HepG2 (cell line): ENCODE data around the gene FGF18. TPM values are rescaled to one million over a fixed set of nuclear protein-coding genes. Genes with fewer than 3 reads are reported as not detected.

Experiments used
- ATAC-seq: fragments of 200-7000 bp; cut with Tn5 transposase; 3 replicates; pipeline ENCODE4 v1.9.1; 2020; ENCODE audit warnings: mild to moderate bottlenecking, moderate library complexity
- BruUV-seq: library from RNA; stranded (reverse); fragments of 400-500 nt; replicated peaks from 2 replicates; lab custom pipeline; 2021; lab: Mats Ljungman, UMichigan
- CTCF ChIA-PET: fragments of 300-600 bp; formaldehyde crosslinking; extraction: SDS; loops from one replicate; lab custom pipeline; 2021; ENCODE audit warnings: low total read pairs, inconsistent platforms, low intra/inter-chr PET ratio; lab: Yijun Ruan, JAX
- POLR2A ChIA-PET: fragments of 350-600 bp; sonication (Branson Sonifier 250); formaldehyde crosslinking; loops from one replicate; lab custom pipeline; 2020; ENCODE audit warnings: antibody characterized with exemption, inconsistent platforms; lab: Yijun Ruan, JAX
- DNase-seq: peaks from one replicate; pipeline ENCODE4 v3.0.0-alpha.2; 2015; ENCODE audit warnings: low spot score
- FAIRE-seq: peaks from 3 replicates; lab custom pipeline; 2011; peaks lifted over from hg19 to GRCh38; lab: Jason Lieb, UNC
- H2AFZ ChIP-seq: one replicate; pipeline ENCODE4 v1.6.1; 2011; ENCODE audit warnings: low read length, inconsistent platforms
- H3K27ac ChIP-seq: fragments of 300-600 bp; 3 replicates; pipeline ENCODE4 v1.8.0; 2011; ENCODE audit warnings: mixed run types, mild to moderate bottlenecking, mixed read lengths, low read length, inconsistent platforms; ENCODE audit not compliant: insufficient read depth; ENCODE audit errors: extremely low read length
- H3K27me3 ChIP-seq, 2 experiments: fragments of 200-600 bp in 1 of 2; 2 replicates in 1 of 2; 3 replicates in 1 of 2; pipeline versions ENCODE4 v1.6.0 to v1.8.0; 2011; ENCODE audit warnings: low read length in 2 of 2, mild to moderate bottlenecking in 2 of 2, moderate library complexity in 2 of 2, inconsistent platforms in 1 of 2; ENCODE audit not compliant: insufficient read depth in 2 of 2, control insufficient read depth in 1 of 2
- H3K36me3 ChIP-seq, 2 experiments: fragments of 200-600 bp in 1 of 2; replicated peaks in 1 of 2; 2 replicates in 1 of 2; 3 replicates in 1 of 2; pipeline versions ENCODE4 v1.5.1 to v1.8.0; 2011; ENCODE audit warnings: low read length in 2 of 2, inconsistent platforms in 1 of 2; ENCODE audit not compliant: insufficient read depth in 2 of 2, control insufficient read depth in 1 of 2
- H3K4me1 ChIP-seq: 2 replicates; pipeline ENCODE4 v1.5.1; 2012; ENCODE audit warnings: low read length, inconsistent platforms; ENCODE audit not compliant: insufficient read depth
- H3K4me2 ChIP-seq: 2 replicates; pipeline ENCODE4 v1.6.0; 2011; ENCODE audit warnings: low read depth, low read length, inconsistent platforms
- H3K4me3 ChIP-seq, 3 experiments: fragments of 200-600 bp in 1 of 3; sonication (generic), shearing (Covaris generic) in 1 of 3; replicated peaks in 1 of 3; 2 replicates each; pipeline ENCODE4 v1.5.1; 2011 to 2016; ENCODE audit warnings: low read length in 3 of 3, inconsistent platforms in 2 of 3, low read depth in 2 of 3, mild to moderate bottlenecking in 2 of 3, control low read depth in 1 of 3, mixed read lengths in 1 of 3; ENCODE audit not compliant: insufficient read depth in 1 of 3
- H3K79me2 ChIP-seq: one replicate; pipeline ENCODE4 v1.6.1; 2011; ENCODE audit warnings: low read length, inconsistent platforms; ENCODE audit not compliant: insufficient read depth
- H3K9ac ChIP-seq: 2 replicates; pipeline ENCODE4 v1.6.0; 2011; ENCODE audit warnings: mild to moderate bottlenecking, low read depth, low read length, inconsistent platforms; ENCODE audit not compliant: insufficient read depth
- H3K9me3 ChIP-seq: 2 replicates; pipeline ENCODE4 v1.5.1; 2012; ENCODE audit warnings: mild to moderate bottlenecking, low read length
- H4K20me1 ChIP-seq: 2 replicates; pipeline ENCODE4 v1.6.0; 2011; ENCODE audit warnings: inconsistent platforms, mild to moderate bottlenecking, low read length, moderate library complexity; ENCODE audit not compliant: insufficient read depth
- ARNT2 ChIP-seq: sonication (generic); formaldehyde crosslinking; IDR thresholded peaks from 2 replicates; pipeline ENCODE4 v1.8.0; 2022; ENCODE audit warnings: mild to moderate bottlenecking, low read depth, missing genetic modification reagents, moderate library complexity
- DPF2 ChIP-seq: sonication (generic); formaldehyde crosslinking; IDR thresholded peaks from 2 replicates; pipeline ENCODE4 v1.4.0; 2020; ENCODE audit warnings: mild to moderate bottlenecking, low read depth, missing genetic modification reagents, borderline replicate concordance
- GTF3A ChIP-seq: sonication (generic); formaldehyde crosslinking; conservative IDR thresholded peaks from 2 replicates; pipeline ENCODE4 v1.4.0; 2020; ENCODE audit warnings: mild to moderate bottlenecking, missing genetic modification reagents
- HMG20B ChIP-seq: conservative IDR thresholded peaks from 2 replicates; pipeline ENCODE4 v1.6.1; 2016; ENCODE audit warnings: missing genetic modification reagents, missing compliant biosample characterization
- HOXA7 ChIP-seq: sonication (generic); formaldehyde crosslinking; IDR thresholded peaks from 2 replicates; pipeline ENCODE4 v1.8.1; 2022; ENCODE audit warnings: mild to moderate bottlenecking, missing genetic modification reagents, moderate library complexity
- SNAI1 ChIP-seq: sonication (generic); formaldehyde crosslinking; IDR thresholded peaks from 2 replicates; pipeline ENCODE4 v1.5.0; 2020; ENCODE audit warnings: mild to moderate bottlenecking, missing genetic modification reagents, borderline replicate concordance
- STAT5B ChIP-seq: sonication (generic); formaldehyde crosslinking; IDR thresholded peaks from 2 replicates; pipeline ENCODE4 v1.4.0; 2020; ENCODE audit warnings: missing genetic modification reagents
- TFAP4 ChIP-seq: sonication (generic); IDR thresholded peaks from 2 replicates; pipeline ENCODE4 v1.6.1; 2016; ENCODE audit warnings: low read depth, borderline replicate concordance
- YEATS4 ChIP-seq: sonication (generic); formaldehyde crosslinking; IDR thresholded peaks from 2 replicates; pipeline ENCODE4 v1.4.0; 2020; ENCODE audit warnings: missing genetic modification reagents, borderline replicate concordance
- ZBTB3 ChIP-seq: sonication (generic); formaldehyde crosslinking; IDR thresholded peaks from 2 replicates; pipeline ENCODE4 v1.4.0; 2020; ENCODE audit warnings: low read depth, mild to moderate bottlenecking, moderate library complexity, missing genetic modification reagents, borderline replicate concordance
- ZNF235 ChIP-seq: sonication (generic); formaldehyde crosslinking; IDR thresholded peaks from 2 replicates; pipeline ENCODE4 v1.8.1; 2023; ENCODE audit warnings: mild to moderate bottlenecking, missing genetic modification reagents, borderline replicate concordance
- ZNF256 ChIP-seq: sonication (generic); formaldehyde crosslinking; conservative IDR thresholded peaks from 2 replicates; pipeline ENCODE4 v1.4.0; 2020; ENCODE audit warnings: missing genetic modification reagents
- ZNF280B ChIP-seq: sonication (generic); formaldehyde crosslinking; IDR thresholded peaks from 2 replicates; pipeline ENCODE4 v1.5.0; 2020; ENCODE audit warnings: missing genetic modification reagents, mild to moderate bottlenecking, borderline replicate concordance
- ZNF350 ChIP-seq: sonication (generic); formaldehyde crosslinking; IDR thresholded peaks from 2 replicates; pipeline ENCODE4 v1.4.0; 2020; ENCODE audit warnings: mild to moderate bottlenecking, low read depth, missing genetic modification reagents, borderline replicate concordance
- ZNF354B ChIP-seq: sonication (generic); formaldehyde crosslinking; IDR thresholded peaks from 2 replicates; pipeline ENCODE4 v1.8.0; 2022; ENCODE audit warnings: mild to moderate bottlenecking, missing genetic modification reagents
- ZNF580 ChIP-seq: IDR thresholded peaks from 2 replicates; pipeline ENCODE4 v1.6.1; 2016; ENCODE audit warnings: low read depth, borderline replicate concordance
- ZSCAN22 ChIP-seq: sonication (generic); formaldehyde crosslinking; IDR thresholded peaks from 2 replicates; pipeline ENCODE4 v1.4.0; 2020; ENCODE audit warnings: mild to moderate bottlenecking, missing genetic modification reagents
- WGBS: methylation state at CpG from one replicate; pipeline ENCODE4 v1.1.6; 2017; ENCODE audit warnings: low lambda C conversion rate; 5-methylcytosine and 5-hydroxymethylcytosine counted together
- in situ Hi-C: cut with HindIII; loops from 2 replicates; pipeline ENCODE4 v1.10.0; 2017; ENCODE audit warnings: low pct_unique_long_range_greater_than_20kb; ENCODE audit not compliant: extremely low pct_ligation_motif_present
- intact Hi-C: fragments of 100-400 bp; cut with micrococcal nuclease; formaldehyde crosslinking; loops from one replicate; pipeline ENCODE4 v1.10.0; 2022; ENCODE audit not compliant: unreplicated experiment
- polyA plus RNA-seq, 8 experiments: library from polyadenylated mRNA; depleted of rRNA in 3 of 8; stranded (reverse) in 7 of 8; unstranded in 1 of 8; fragments of >200 nt; fragmentation: Illumina TruSeq in 4 of 8; extraction: Trizol in 4 of 8; gene quantifications; 2 replicates each; pipeline versions ENCODE4 v1.2.1 to v1.2.3, GENCODE V29; 2011 to 2016; ENCODE audit warnings: low read depth in 4 of 8, missing spikeins in 1 of 8, mixed read lengths in 1 of 8; ENCODE audit not compliant: insufficient read depth in 1 of 8
- total RNA-seq, 5 experiments: library from RNA; depleted of rRNA; stranded (reverse); fragments of >200 nt; fragmentation: Illumina TruSeq; extraction: Trizol; gene quantifications; 2 replicates each; pipeline ENCODE4 v1.2.3, GENCODE V29; 2016; ENCODE audit warnings: low read depth in 1 of 5
- TF ChIP-seq, protein P1 (sequence below): sonication (generic); formaldehyde crosslinking; IDR thresholded peaks from 2 replicates; pipeline ENCODE4 v1.8.0; 2022; ENCODE audit warnings: low read depth, missing genetic modification reagents

The FGF18 gene
- total and polyA plus RNA-seq, 2 of the 13 experiments (the other 11 are each of a cell fraction or from before 2014, with no cell fraction given) = not detected

DNA sequence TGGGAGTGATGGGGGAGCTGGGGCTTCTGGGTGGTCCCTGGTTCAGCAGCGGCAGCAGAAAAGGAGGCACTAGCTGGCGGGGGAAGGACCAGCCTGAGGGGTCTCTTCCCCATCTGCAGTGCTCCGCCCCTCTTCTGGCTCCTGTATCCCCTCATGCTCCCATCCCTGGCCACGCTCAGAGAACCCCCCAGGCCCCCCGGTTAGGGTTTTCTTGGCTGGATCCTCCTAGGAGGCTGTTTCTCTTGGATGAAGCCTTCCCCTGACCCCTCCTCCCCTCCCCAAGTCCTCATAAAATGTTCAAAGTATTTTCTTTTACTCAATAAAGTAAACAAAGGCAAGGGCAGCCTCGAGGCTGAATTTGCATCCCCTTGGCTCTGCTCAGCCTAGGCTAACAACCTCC, 60.8 kb downstream of the FGF18 start:
- no peaks in the 10 kb centered on the region for H3K36me3 ChIP-seq
- no peak overlapping the region for H2AFZ ChIP-seq
- no peak overlapping the region for H3K4me2 ChIP-seq
- CTCF ChIA-PET = no interaction called here
- ATAC-seq (no peak), DNase-seq (no peak), FAIRE-seq (no peak)
- peaks cover 6 to 13% of the 10 kb centered on the region in 2 experiments; a peak in 2 of 5 replicates for H3K27me3 ChIP-seq
- no peak overlapping the region for H3K4me3 ChIP-seq
- POLR2A ChIA-PET = no interaction called here
- H4K20me1 ChIP-seq = no peaks in the 10 kb centered on the region
- no peaks in the 10 kb centered on the region for H3K9me3 ChIP-seq
- no peaks in the 10 kb centered on the region for H3K4me1 ChIP-seq
- H3K27ac ChIP-seq = no peak overlapping the region
- no peak overlapping the region for H3K9ac ChIP-seq
- in situ Hi-C loops = no loop called here
- WGBS = 17% methylated on average over 4 of the region's 6 CpGs
- BruUV-seq = no TSS peak
- intact Hi-C loops = no loop called here
- no peaks in the 10 kb centered on the region for H3K79me2 ChIP-seq
- TF ChIP-seq, protein P1, sequence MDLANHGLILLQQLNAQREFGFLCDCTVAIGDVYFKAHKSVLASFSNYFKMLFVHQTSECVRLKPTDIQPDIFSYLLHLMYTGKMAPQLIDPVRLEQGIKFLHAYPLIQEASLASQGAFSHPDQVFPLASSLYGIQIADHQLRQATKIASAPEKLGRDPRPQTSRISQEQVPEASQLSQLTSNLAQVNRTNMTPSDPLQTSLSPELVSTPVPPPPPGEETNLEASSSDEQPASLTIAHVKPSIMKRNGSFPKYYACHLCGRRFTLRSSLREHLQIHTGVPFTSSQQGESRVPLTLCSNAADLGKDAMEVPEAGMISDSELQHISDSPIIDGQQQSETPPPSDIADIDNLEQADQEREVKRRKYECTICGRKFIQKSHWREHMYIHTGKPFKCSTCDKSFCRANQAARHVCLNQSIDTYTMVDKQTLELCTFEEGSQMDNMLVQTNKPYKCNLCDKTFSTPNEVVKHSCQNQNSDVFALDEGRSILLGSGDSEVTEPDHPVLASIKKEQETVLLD (CRISPR knock-in tag) = no peak
- no peak for TF ChIP-seq ZNF280B (CRISPR knock-in tag)
- no peak for TF ChIP-seq SNAI1 (CRISPR knock-in tag)
- no peak for TF ChIP-seq ZSCAN22 (CRISPR knock-in tag)
- TF ChIP-seq ZNF580 = no peak
- no peak for TF ChIP-seq ZNF354B (CRISPR knock-in tag)
- TF ChIP-seq HOXA7 (CRISPR knock-in tag) = no peak
- TF ChIP-seq STAT5B (CRISPR knock-in tag) = no peak
- TF ChIP-seq TFAP4 = no peak
- TF ChIP-seq ZNF235 (CRISPR knock-in tag) = no peak
- TF ChIP-seq HMG20B (CRISPR knock-in tag) = no peak
- TF ChIP-seq ZBTB3 (CRISPR knock-in tag) = no peak
- no peak for TF ChIP-seq YEATS4 (CRISPR knock-in tag)
- TF ChIP-seq GTF3A (CRISPR knock-in tag) = no peak
- TF ChIP-seq DPF2 (CRISPR knock-in tag) = no peak
- TF ChIP-seq ARNT2 (CRISPR knock-in tag) = no peak
- TF ChIP-seq ZNF350 = no peak
- TF ChIP-seq ZNF256 (CRISPR knock-in tag) = no peak
